Transverse colon (tissue), 4 donors: ENCODE results near the gene XXYLT1. TPM values are rescaled to one million over a fixed set of nuclear protein-coding genes. Genes with fewer than 3 reads are reported as not detected.

ENCODE experiments used
- DNase-seq: peaks from one replicate; pipeline ENCODE4 v3.0.0-alpha.2; 2019
- H3K27ac ChIP-seq, 4 donors: fragments of 200-600 bp; sonication (generic); 2 replicates each; pipeline ENCODE4 v1.5.1; 2016 to 2018; ENCODE audit warnings: inconsistent platforms in 4 of 4
- H3K27me3 ChIP-seq: fragments of 200-600 bp; sonication (generic); 2 replicates; pipeline ENCODE4 v1.5.1; 2017; ENCODE audit warnings: inconsistent platforms
- H3K36me3 ChIP-seq, 4 donors: fragments of 200-600 bp; sonication (generic); 2 replicates each; pipeline ENCODE4 v1.5.1; 2017 to 2019; ENCODE audit warnings: inconsistent platforms in 4 of 4
- H3K4me1 ChIP-seq, 4 donors: fragments of 200-600 bp; sonication (generic); 2 replicates each; pipeline ENCODE4 v1.5.1; 2017 to 2020; ENCODE audit warnings: inconsistent platforms in 4 of 4
- H3K4me3 ChIP-seq, 4 donors: fragments of 200-600 bp; sonication (generic); 1 replicate in 1 of 4; 2 replicates in 3 of 4; pipeline versions ENCODE4 v1.5.1 to v1.6.1; 2017 to 2019; ENCODE audit warnings: inconsistent platforms in 4 of 4
- H3K9me3 ChIP-seq, 2 donors: fragments of 200-600 bp; sonication (generic); 2 replicates each; pipeline ENCODE4 v1.5.1; 2017 to 2019; ENCODE audit warnings: inconsistent platforms in 2 of 2
- CTCF ChIP-seq, 5 experiments: fragments of 200-600 bp in 3 of 5; fragments of 450-650 bp in 2 of 5; sonication (generic) in 3 of 5; IDR thresholded peaks; 1 replicate in 2 of 5; 2 replicates in 3 of 5; pipeline ENCODE4 v1.5.1; 2016 to 2017; ENCODE audit warnings: antibody characterized with exemption in 5 of 5, inconsistent platforms in 3 of 5, mild to moderate bottlenecking in 2 of 5, moderate library complexity in 1 of 5
- EP300 ChIP-seq: sonication (generic); formaldehyde crosslinking; IDR thresholded peaks from one replicate; pipeline ENCODE4 v1.6.1; 2017; ENCODE audit warnings: antibody characterized with exemption, low read depth
- POLR2A ChIP-seq: fragments of 450-650 bp; IDR thresholded peaks from one replicate; pipeline ENCODE4 v1.6.1; 2016; ENCODE audit warnings: antibody characterized with exemption, mild to moderate bottlenecking, moderate library complexity
- POLR2AphosphoS5 ChIP-seq, 3 donors: sonication (generic); formaldehyde crosslinking; IDR thresholded peaks; one replicate each; pipeline ENCODE4 v1.6.1; 2016; ENCODE audit warnings: antibody characterized with exemption in 3 of 3
- WGBS, 2 donors: methylation state at CpG; one replicate each; pipeline ENCODE4 v1.1.5; 2018; ENCODE audit warnings: low coverage in 1 of 2; 5-methylcytosine and 5-hydroxymethylcytosine counted together
- in situ Hi-C, 4 donors: fragments of 200-750 bp; cut with MboI; loops; one replicate each; pipeline versions ENCODE4 v1.15.0 to v1.15.1; 2017; ENCODE audit warnings: low sequenced_read_pairs in 3 of 4, low pct_ligation_motif_present in 1 of 4, low pct_unique_long_range_greater_than_20kb in 1 of 4
- intact Hi-C: fragments of 100-400 bp; cut with DNase I; formaldehyde crosslinking; loops from one replicate; pipeline ENCODE4 v1.15.1; 2023; ENCODE audit warnings: low total_unique reads
- total RNA-seq, 4 donors: library from RNA; depleted of rRNA; stranded (reverse); fragments of >200 nt; gene quantifications; one replicate each; pipeline ENCODE4 v1.1.0, GENCODE V29; 2016

XXYLT1 gene
- total RNA-seq, 4 donors from 2014 or later, result 3.0 to 10.0 (median 5.9) TPM

DNA sequence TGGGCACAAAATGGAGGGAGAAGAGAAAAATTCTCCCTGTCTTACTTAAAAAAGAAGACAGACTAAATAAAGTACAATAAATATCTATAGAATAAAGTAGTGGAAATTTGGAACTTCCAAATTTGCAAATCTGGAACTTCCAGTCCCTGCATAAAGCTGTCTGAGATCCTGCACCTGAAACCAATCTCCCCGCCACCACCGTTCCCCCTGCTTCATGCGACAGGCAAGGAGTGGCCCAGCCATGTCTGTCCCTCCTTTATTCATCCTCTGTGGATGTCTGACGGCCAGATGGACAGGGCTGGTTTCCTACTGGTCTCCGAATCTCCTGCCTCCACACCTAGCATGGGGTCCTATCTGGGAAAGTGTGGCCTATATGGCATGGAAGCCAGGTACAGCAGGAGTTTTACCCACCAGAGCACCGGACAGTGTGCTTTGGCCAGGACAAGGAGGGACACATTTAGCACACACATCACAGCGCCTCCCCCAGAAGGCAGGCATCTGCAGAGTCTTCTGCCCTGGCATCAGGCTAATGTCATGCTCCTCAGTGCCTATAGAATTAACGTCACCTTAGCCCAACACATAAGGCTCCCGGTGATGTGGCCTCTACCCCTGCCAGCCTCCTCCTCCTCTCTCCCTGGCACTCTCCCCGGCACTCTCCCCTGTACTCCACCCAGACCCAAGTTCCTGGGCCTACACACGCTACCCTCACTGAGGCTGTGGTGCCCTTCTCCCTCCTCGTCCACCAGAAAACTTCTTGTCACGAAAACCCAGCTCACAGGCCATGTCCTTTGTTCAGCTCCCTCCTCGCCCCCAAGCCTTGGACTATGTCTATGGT lies 170.8 kb downstream of the XXYLT1 start:
- WGBS, 2 donors, result 88 to 92% methylated on average over 9 to 14 of the region's 14 CpGs
- peaks cover 0 to 25% (median 5%) of the 10 kb centered on the region in 4 donors for H3K4me1 ChIP-seq
- TF ChIP-seq EP300 (no peak), POLR2AphosphoS5 (IDR thresholded peaks at IDR 0.05) (no peak), CTCF (IDR thresholded peaks at IDR 0.05) (no peak), POLR2A (no peak)
- no peaks in the 10 kb centered on the region for H3K27me3 ChIP-seq
- DNase-seq, result no peak
- H3K4me3 ChIP-seq, result no peak overlapping the region
- H3K27ac ChIP-seq, result no peak overlapping the region
- intact Hi-C loops (no loop called here), in situ Hi-C loops (loop anchor here in 3 of 4 donors (10.0 kb wide), 1 partner anchor 415 kb away; the partner anchor contains the start of gene FAM43A (in 3 of the 3))
- H3K36me3 ChIP-seq, result no peaks in the 10 kb centered on the region
- H3K9me3 ChIP-seq, result no peaks in the 10 kb centered on the region

GRCh38 chr3:195098741-195099525 lies 172.0 kb downstream of the XXYLT1 start:
- Histone ChIP-seq H3K27ac (no peak overlapping the region), H3K36me3 (no peaks in the 10 kb centered on the region), H3K4me3 (no peak overlapping the region), H3K27me3 (no peaks in the 10 kb centered on the region), H3K4me1 (peaks cover 0 to 23% (median 5%) of the 10 kb centered on the region in 4 donors), H3K9me3 (no peaks in the 10 kb centered on the region)
- TF ChIP-seq POLR2A (no peak), CTCF (IDR thresholded peaks at IDR 0.05) (no peak), EP300 (no peak), POLR2AphosphoS5 (IDR thresholded peaks at IDR 0.05) (no peak)
- intact Hi-C loops, result no loop called here
- 93 to 100% methylated on average over 11 to 16 of the region's 16 CpGs for WGBS, 2 donors
- no peak for DNase-seq
- in situ Hi-C loops, result no loop called here

GRCh38 chr3:195097331-195098255 lies 173.4 kb downstream of the XXYLT1 start:
- intact Hi-C loops, result no loop called here
- Histone ChIP-seq H3K36me3 (no peaks in the 10 kb centered on the region), H3K27ac (no peak overlapping the region), H3K4me3 (no peak overlapping the region), H3K9me3 (no peaks in the 10 kb centered on the region), H3K4me1 (peaks cover 0 to 11% (median 0%) of the 10 kb centered on the region in 4 donors), H3K27me3 (no peaks in the 10 kb centered on the region)
- WGBS, 2 donors, result 79 to 80% methylated on average over 14 to 22 of the region's 22 CpGs
- no peak for DNase-seq
- in situ Hi-C loops, result no loop called here
- no peak for TF ChIP-seq EP300
- TF ChIP-seq POLR2AphosphoS5 (IDR thresholded peaks at IDR 0.05), result no peak
- no peak for TF ChIP-seq CTCF (IDR thresholded peaks at IDR 0.05)
- no peak for TF ChIP-seq POLR2A
